H1 (cell line): ENCODE results near the gene PIM2.

ENCODE experiments used
- ATF2 ChIP-seq: IDR thresholded peaks from 2 replicates; pipeline ENCODE4 v1.6.1; 2012; ENCODE audit warnings: low read length, inconsistent platforms
- EP300 ChIP-seq, 2 experiments: IDR thresholded peaks; 1 replicate in 1 of 2; 2 replicates in 1 of 2; pipeline ENCODE4 v1.6.1; 2011 to 2012; ENCODE audit warnings: low read depth in 2 of 2, low read length in 2 of 2, mild to moderate bottlenecking in 2 of 2, borderline replicate concordance in 1 of 2, inconsistent platforms in 1 of 2, moderate library complexity in 1 of 2
- EZH2 ChIP-seq: fragments of 200-600 bp; sonication (generic); IDR thresholded peaks from 2 replicates; pipeline ENCODE4 v1.7.1; 2012; ENCODE audit warnings: low read depth, mild to moderate bottlenecking, moderate library complexity, low read length, inconsistent platforms; ENCODE audit not compliant: severe bottlenecking
- MAX ChIP-seq: IDR thresholded peaks from 2 replicates; pipeline ENCODE4 v1.6.1; 2012; ENCODE audit warnings: inconsistent platforms
- POLR2A ChIP-seq, 2 experiments: IDR thresholded peaks; 1 replicate in 1 of 2; 2 replicates in 1 of 2; pipeline ENCODE4 v1.6.1; 2011; ENCODE audit warnings: low read depth in 2 of 2, low read length in 2 of 2, mild to moderate bottlenecking in 2 of 2; ENCODE audit errors: control extremely low read depth in 1 of 2
- POU5F1 ChIP-seq: IDR thresholded peaks from 2 replicates; pipeline ENCODE4 v1.6.1; 2011; ENCODE audit warnings: low read depth, mild to moderate bottlenecking, low read length, moderate library complexity
- SIX5 ChIP-seq: IDR thresholded peaks from 2 replicates; pipeline ENCODE4 v1.6.1; 2011; ENCODE audit warnings: mild to moderate bottlenecking, low read depth, low read length
- SP1 ChIP-seq: IDR thresholded peaks from 2 replicates; pipeline ENCODE4 v1.6.1; 2011; ENCODE audit warnings: low read depth, low read length
- TAF1 ChIP-seq: IDR thresholded peaks from 2 replicates; pipeline ENCODE4 v1.6.1; 2011; ENCODE audit warnings: mild to moderate bottlenecking, low read depth, low read length
- TF ChIP-seq, protein P1 (sequence below), 3 experiments: IDR thresholded peaks; 1 replicate in 2 of 3; 2 replicates in 1 of 3; pipeline versions ENCODE4 v1.5.1 to v1.6.1; 2011; ENCODE audit warnings: low read length in 3 of 3, mild to moderate bottlenecking in 3 of 3, inconsistent platforms in 2 of 3, low read depth in 1 of 3, moderate library complexity in 1 of 3; ENCODE audit not compliant: insufficient read depth in 1 of 3; ENCODE audit errors: control extremely low read depth in 1 of 3

DNA sequence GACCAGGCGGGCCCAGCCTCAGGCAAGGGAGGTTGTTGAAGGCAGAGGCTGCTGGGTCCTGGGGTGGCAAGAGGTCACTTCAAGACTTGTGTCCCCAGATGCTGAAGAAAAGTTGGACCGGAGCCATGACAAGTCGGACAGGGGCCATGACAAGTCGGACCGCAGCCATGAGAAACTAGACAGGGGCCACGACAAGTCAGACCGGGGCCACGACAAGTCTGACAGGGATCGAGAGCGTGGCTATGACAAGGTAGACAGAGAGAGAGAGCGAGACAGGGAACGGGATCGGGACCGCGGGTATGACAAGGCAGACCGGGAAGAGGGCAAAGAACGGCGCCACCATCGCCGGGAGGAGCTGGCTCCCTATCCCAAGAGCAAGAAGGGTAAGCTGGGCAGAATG is 16.7 kb downstream of the PIM2 start:
- TF ChIP-seq MAX (no peak), EZH2 (no peak), EP300 (IDR thresholded peaks at IDR 0.05; ENCODE audit: borderline replicate concordance in 1 of 2, low read depth in 2 of 2, low read length in 2 of 2) (no peak), POLR2A (IDR thresholded peaks at IDR 0.05; ENCODE audit: control extremely low read depth in 1 of 2, low read depth in 2 of 2, low read length in 2 of 2) (no peak), SIX5 (no peak), SP1 (no peak), ATF2 (no peak), TAF1 (no peak), POU5F1 (no peak)
- TF ChIP-seq, protein P1, sequence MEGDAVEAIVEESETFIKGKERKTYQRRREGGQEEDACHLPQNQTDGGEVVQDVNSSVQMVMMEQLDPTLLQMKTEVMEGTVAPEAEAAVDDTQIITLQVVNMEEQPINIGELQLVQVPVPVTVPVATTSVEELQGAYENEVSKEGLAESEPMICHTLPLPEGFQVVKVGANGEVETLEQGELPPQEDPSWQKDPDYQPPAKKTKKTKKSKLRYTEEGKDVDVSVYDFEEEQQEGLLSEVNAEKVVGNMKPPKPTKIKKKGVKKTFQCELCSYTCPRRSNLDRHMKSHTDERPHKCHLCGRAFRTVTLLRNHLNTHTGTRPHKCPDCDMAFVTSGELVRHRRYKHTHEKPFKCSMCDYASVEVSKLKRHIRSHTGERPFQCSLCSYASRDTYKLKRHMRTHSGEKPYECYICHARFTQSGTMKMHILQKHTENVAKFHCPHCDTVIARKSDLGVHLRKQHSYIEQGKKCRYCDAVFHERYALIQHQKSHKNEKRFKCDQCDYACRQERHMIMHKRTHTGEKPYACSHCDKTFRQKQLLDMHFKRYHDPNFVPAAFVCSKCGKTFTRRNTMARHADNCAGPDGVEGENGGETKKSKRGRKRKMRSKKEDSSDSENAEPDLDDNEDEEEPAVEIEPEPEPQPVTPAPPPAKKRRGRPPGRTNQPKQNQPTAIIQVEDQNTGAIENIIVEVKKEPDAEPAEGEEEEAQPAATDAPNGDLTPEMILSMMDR (IDR thresholded peaks at IDR 0.05; ENCODE audit: control extremely low read depth in 1 of 3, insufficient read depth in 1 of 3, low read depth in 1 of 3, low read length in 3 of 3): no peak
